ENCODE measurements around the gene CHID1.

GRCh38 chr11:821512-822371 is 88.9 kb downstream of the CHID1 start:
- TF ChIP-seq CTCF (IDR thresholded peaks at IDR 0.05): no peak
- TF ChIP-seq POLR2AphosphoS5 (IDR thresholded peaks at IDR 0.05; ENCODE audit: insufficient read depth in 1 of 2, low read depth in 1 of 2): no peak
- TF ChIP-seq POLR2A (IDR thresholded peaks at IDR 0.05): no peak
